Panc1 (cell line): Measurements from ENCODE around the gene FCMR. TPM values are rescaled to one million over a fixed set of nuclear protein-coding genes. Genes with fewer than 3 reads are reported as not detected.
A peak's percentile ranks its signal among the peaks of the same experiment; 100 is the strongest.

Experiments
- ATAC-seq: fragments of 200-7000 bp; cut with Tn5 transposase; 2 replicates; pipeline ENCODE4 v1.9.1; 2020; ENCODE audit warnings: mild to moderate bottlenecking, moderate library complexity
- BruUV-seq: library from RNA; stranded (reverse); fragments of 400-500 nt; replicated peaks from 2 replicates; lab custom pipeline; 2021; lab: Mats Ljungman, UMichigan
- CTCF ChIA-PET: fragments of 300-600 bp; sonication (Branson Sonifier 250); formaldehyde crosslinking; loops from one replicate; lab custom pipeline; 2022; ENCODE audit warnings: antibody characterized with exemption; lab: Charles Lee
- POLR2A ChIA-PET: fragments of 300-600 bp; sonication (Branson Sonifier 250); formaldehyde crosslinking; loops from one replicate; lab custom pipeline; 2022; ENCODE audit warnings: antibody characterized with exemption; lab: Charles Lee
- DNase-seq: peaks from one replicate; pipeline ENCODE4 v3.0.0-alpha.2; 2010; ENCODE audit warnings: low read depth, low spot score
- H3K27ac ChIP-seq: 2 replicates; pipeline ENCODE4 v1.5.1; 2011; ENCODE audit warnings: mild to moderate bottlenecking, low read length, inconsistent platforms
- H3K27me3 ChIP-seq: fragments of 200-500 bp; sonication (Bioruptor generic); 2 replicates; pipeline ENCODE4 v1.6.0; 2014; ENCODE audit warnings: low read length, inconsistent platforms; ENCODE audit not compliant: control insufficient read depth, insufficient read depth
- H3K36me3 ChIP-seq: fragments of 200-500 bp; sonication (Bioruptor generic); 2 replicates; pipeline ENCODE4 v1.5.1; 2014; ENCODE audit warnings: inconsistent platforms, mild to moderate bottlenecking, low read length, moderate library complexity; ENCODE audit not compliant: control insufficient read depth, insufficient read depth
- H3K4me1 ChIP-seq: 2 replicates; pipeline ENCODE4 v1.5.1; 2011; ENCODE audit warnings: inconsistent platforms, mild to moderate bottlenecking, low read length, moderate library complexity; ENCODE audit not compliant: control insufficient read depth, insufficient read depth
- H3K4me3 ChIP-seq, 2 experiments: 2 replicates each; pipeline ENCODE4 v1.5.1; 2011 to 2012; ENCODE audit warnings: low read depth in 2 of 2, low read length in 2 of 2, mild to moderate bottlenecking in 2 of 2, inconsistent platforms in 1 of 2, moderate library complexity in 1 of 2
- H3K9me3 ChIP-seq: fragments of 200-500 bp; sonication (Bioruptor generic); 2 replicates; pipeline ENCODE4 v1.5.1; 2014; ENCODE audit warnings: low read depth, mild to moderate bottlenecking, inconsistent platforms, low read length, moderate library complexity; ENCODE audit not compliant: control insufficient read depth, insufficient read depth
- POLR2AphosphoS5 ChIP-seq: IDR thresholded peaks from 2 replicates; pipeline ENCODE4 v1.6.1; 2012; ENCODE audit warnings: mild to moderate bottlenecking, low read depth, low read length, moderate library complexity
- REST ChIP-seq, 2 experiments: IDR thresholded peaks; 2 replicates each; pipeline ENCODE4 v1.6.1; 2011 to 2012; ENCODE audit warnings: low read depth in 2 of 2, control low read depth in 1 of 2, low read length in 1 of 2, mild to moderate bottlenecking in 1 of 2, moderate library complexity in 1 of 2; ENCODE audit not compliant: insufficient read depth in 1 of 2
- SIN3A ChIP-seq: IDR thresholded peaks from 2 replicates; pipeline ENCODE4 v1.6.1; 2012; ENCODE audit warnings: low read depth, mild to moderate bottlenecking, low read length, moderate library complexity, borderline replicate concordance; ENCODE audit not compliant: insufficient read depth
- TCF7L2 ChIP-seq: IDR thresholded peaks from 2 replicates; pipeline ENCODE4 v1.6.1; 2011; ENCODE audit warnings: mild to moderate bottlenecking, low read depth, low read length, inconsistent platforms
- in situ Hi-C: cut with HindIII; loops from 2 replicates; pipeline ENCODE4 v1.10.0; 2016; ENCODE audit warnings: low sequenced_read_pairs, low pct_unique_long_range_greater_than_20kb
- intact Hi-C: fragments of 100-400 bp; cut with micrococcal nuclease; formaldehyde crosslinking; loops from one replicate; pipeline ENCODE4 v1.10.0; 2022; ENCODE audit not compliant: unreplicated experiment
- total RNA-seq: library from RNA; stranded (reverse); gene quantifications from one replicate; pipeline ENCODE4 v1.2.1, GENCODE V29; 2021; ENCODE audit not compliant: unreplicated experiment
- TF ChIP-seq, protein P1 (sequence below): fragments of 450-650 bp; IDR thresholded peaks from 2 replicates; pipeline ENCODE4 v1.5.1; 2017; ENCODE audit warnings: mild to moderate bottlenecking

The FCMR gene
- total RNA-seq, 1 experiment from 2014 or later = 0.41 TPM

- TF ChIP-seq, protein P1, sequence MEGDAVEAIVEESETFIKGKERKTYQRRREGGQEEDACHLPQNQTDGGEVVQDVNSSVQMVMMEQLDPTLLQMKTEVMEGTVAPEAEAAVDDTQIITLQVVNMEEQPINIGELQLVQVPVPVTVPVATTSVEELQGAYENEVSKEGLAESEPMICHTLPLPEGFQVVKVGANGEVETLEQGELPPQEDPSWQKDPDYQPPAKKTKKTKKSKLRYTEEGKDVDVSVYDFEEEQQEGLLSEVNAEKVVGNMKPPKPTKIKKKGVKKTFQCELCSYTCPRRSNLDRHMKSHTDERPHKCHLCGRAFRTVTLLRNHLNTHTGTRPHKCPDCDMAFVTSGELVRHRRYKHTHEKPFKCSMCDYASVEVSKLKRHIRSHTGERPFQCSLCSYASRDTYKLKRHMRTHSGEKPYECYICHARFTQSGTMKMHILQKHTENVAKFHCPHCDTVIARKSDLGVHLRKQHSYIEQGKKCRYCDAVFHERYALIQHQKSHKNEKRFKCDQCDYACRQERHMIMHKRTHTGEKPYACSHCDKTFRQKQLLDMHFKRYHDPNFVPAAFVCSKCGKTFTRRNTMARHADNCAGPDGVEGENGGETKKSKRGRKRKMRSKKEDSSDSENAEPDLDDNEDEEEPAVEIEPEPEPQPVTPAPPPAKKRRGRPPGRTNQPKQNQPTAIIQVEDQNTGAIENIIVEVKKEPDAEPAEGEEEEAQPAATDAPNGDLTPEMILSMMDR = peak; percentile 75
- TF ChIP-seq POLR2AphosphoS5 = no peak
- Histone ChIP-seq H3K9me3 (no peaks in the 10 kb centered on the region), H3K4me3 (no peak overlapping the region), H3K36me3 (no peaks in the 10 kb centered on the region), H3K4me1 (no peaks in the 10 kb centered on the region), H3K27ac (no peak overlapping the region), H3K27me3 (no peaks in the 10 kb centered on the region)
- in situ Hi-C loops (no loop called here), intact Hi-C loops (no loop called here)
- ATAC-seq (no peak), DNase-seq (no peak)
- ChIA-PET POLR2A (no interaction called here), CTCF (interaction anchor here (0.6 kb wide), 1 partner anchor 48 kb away, joined by 3 read pairs; no protein-coding TSS in a partner anchor)
- no TSS peak for BruUV-seq
Observed at GRCh38 chr1:206933333-206933945, 11.7 kb upstream of the FCMR start.

DNA sequence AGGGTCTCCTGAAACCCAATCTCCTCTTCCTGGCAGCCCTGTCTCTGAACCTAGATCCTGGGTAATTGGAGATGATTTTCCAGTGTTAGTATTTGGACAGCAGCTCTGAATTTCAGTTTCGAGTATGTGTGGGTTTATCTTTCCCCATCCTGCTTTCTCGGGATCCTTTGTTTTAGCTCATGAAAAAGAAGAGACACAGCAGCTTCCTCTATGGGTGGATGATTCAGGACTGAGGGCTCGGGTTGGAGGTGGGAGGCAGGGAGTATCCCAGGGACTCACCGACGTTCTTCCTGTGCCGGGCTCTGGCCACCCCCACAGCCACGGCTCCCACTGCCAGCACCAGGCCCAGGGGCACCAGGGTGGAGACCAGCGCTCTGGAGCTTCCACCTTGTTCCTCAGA lies 10.4 kb upstream of the FCMR start:
- no peak for DNase-seq
- intact Hi-C loops (no loop called here), in situ Hi-C loops (no loop called here)
- TF ChIP-seq SIN3A (no peak), REST (IDR thresholded peaks at IDR 0.05; ENCODE audit: insufficient read depth in 1 of 2, low read depth in 2 of 2, low read length in 1 of 2) (no peak), TCF7L2 (no peak), POLR2AphosphoS5 (no peak)
- TF ChIP-seq, protein P1 = no peak
- no TSS peak for BruUV-seq
- Histone ChIP-seq H3K9me3 (no peaks in the 10 kb centered on the region), H3K27me3 (no peaks in the 10 kb centered on the region), H3K36me3 (no peaks in the 10 kb centered on the region), H3K4me3 (no peak overlapping the region), H3K4me1 (no peaks in the 10 kb centered on the region), H3K27ac (no peak overlapping the region)
- no peak for ATAC-seq
- CTCF ChIA-PET = interaction anchor here (0.6 kb wide), 1 partner anchor 231 kb away, joined by 3 read pairs; no protein-coding TSS in a partner anchor
- POLR2A ChIA-PET = no interaction called here
